Astrocyte of the cerebellum (primary cell): ENCODE data around the gene TBC1D3B.
"Not testable (repeated sequence)": the region's sequence is repeated elsewhere in the genome, so short reads cannot be mapped to it uniquely, and the experiment has no call there.

Experiments used
- DNase-seq: peaks from one replicate; pipeline ENCODE4 v3.0.0-alpha.2; 2011; ENCODE audit warnings: low read depth
- H3K4me3 ChIP-seq: 2 replicates; pipeline ENCODE4 v1.5.1; 2011; ENCODE audit warnings: mild to moderate bottlenecking, low read depth, low read length, moderate library complexity
- CTCF ChIP-seq: IDR thresholded peaks from 2 replicates; pipeline ENCODE4 v1.5.1; 2012; ENCODE audit warnings: low read length, low read depth, moderate library complexity, mild to moderate bottlenecking; ENCODE audit errors: missing control alignments
- in situ Hi-C: cut with HindIII; loops from 2 replicates; pipeline ENCODE4 v1.10.0; 2017; ENCODE audit warnings: low sequenced_read_pairs

The TBC1D3B gene

GRCh38 chr17:36176536-36176935 lies at the start of gene TBC1D3B:
TBC1D3B (minus strand) TSS chr17:36176636; CDS start chr17:36175050, 1,586 bp downstream.
- DNase-seq, H3K4me3 ChIP-seq, in situ Hi-C loops: not testable (repeated sequence)

GRCh38 chr17:36222967-36223366 lies 46.5 kb upstream of the TBC1D3B start:
- in situ Hi-C loops, result loop anchor here (25.0 kb wide), 2 partner anchors 111 to 264 kb away; partner anchors contain the start of genes CCL4 and ZNHIT3
- DNase-seq, H3K4me3 ChIP-seq: not testable (repeated sequence)

- in situ Hi-C loops, result loop anchor here (25.0 kb wide), 2 partner anchors 109 to 266 kb away; partner anchors contain the start of genes CCL4 and ZNHIT3
- not testable (repeated sequence) for DNase-seq, H3K4me3 ChIP-seq
These were observed 45.2 kb upstream of the TBC1D3B start for GRCh38 chr17:36221581-36222100.

GRCh38 chr17:36220737-36221580 lies 44.5 kb upstream of the TBC1D3B start:
- H3K4me3 ChIP-seq, DNase-seq: not testable (repeated sequence)
- in situ Hi-C loops, result loop anchor here (25.0 kb wide), 2 partner anchors 109 to 266 kb away; partner anchors contain the start of genes CCL4 and ZNHIT3

GRCh38 chr17:36219556-36219955 lies 43.1 kb upstream of the TBC1D3B start:
- not testable (repeated sequence) for H3K4me3 ChIP-seq, DNase-seq
- in situ Hi-C loops, result loop anchor here (25.0 kb wide), 2 partner anchors 107 to 268 kb away; partner anchors contain the start of genes CCL4 and ZNHIT3

GRCh38 chr17:36215406-36216308 lies 39.2 kb upstream of the TBC1D3B start:
- not testable (repeated sequence) for H3K4me3 ChIP-seq, DNase-seq
- in situ Hi-C loops, result loop anchor here (25.0 kb wide), 2 partner anchors 103 to 272 kb away; partner anchors contain the start of genes CCL4 and ZNHIT3

GRCh38 chr17:36214918-36215317 lies 38.5 kb upstream of the TBC1D3B start:
- TF ChIP-seq CTCF, result no peak
- H3K4me3 ChIP-seq, result no peak overlapping the region
- in situ Hi-C loops, result loop anchor here (25.0 kb wide), 2 partner anchors 103 to 272 kb away; partner anchors contain the start of genes CCL4 and ZNHIT3
- DNase-seq, result no peak

- H3K4me3 ChIP-seq, result no peak overlapping the region
- in situ Hi-C loops, result loop anchor here (25.0 kb wide), 2 partner anchors 101 to 274 kb away; partner anchors contain the start of genes CCL4 and ZNHIT3
These were observed 37.3 kb upstream of the TBC1D3B start for GRCh38 chr17:36213695-36214094.

More at GRCh38 chr17:36213695-36214094, 37.3 kb upstream of the TBC1D3B start:
- DNase-seq, result no peak
- no peak for TF ChIP-seq CTCF
